WTC11 (cell line): ENCODE data around the gene C10orf105.

Experiments
- GTF2I ChIP-seq: fragments of 250-450 bp; sonication (Bioruptor Pico); conservative IDR thresholded peaks from 2 replicates; pipeline ENCODE4 v1.4.0; 2021; ENCODE audit warnings: mild to moderate bottlenecking
- IRF2 ChIP-seq: sonication (generic); formaldehyde crosslinking; IDR thresholded peaks from 2 replicates; pipeline ENCODE4 v1.8.0; 2022; ENCODE audit warnings: low read depth, missing genetic modification reagents, borderline replicate concordance
- NR3C1 ChIP-seq: sonication (generic); formaldehyde crosslinking; conservative IDR thresholded peaks from 2 replicates; pipeline ENCODE4 v1.8.1; 2023; ENCODE audit warnings: low read depth, mild to moderate bottlenecking, missing genetic modification reagents
- TF ChIP-seq, protein P1 (sequence below): fragments of 200-600 bp; IDR thresholded peaks from 2 replicates; pipeline ENCODE4 v1.8.0; 2022; ENCODE audit warnings: antibody characterized with exemption
- TF ChIP-seq, protein P2 (sequence below): sonication (generic); formaldehyde crosslinking; IDR thresholded peaks from 2 replicates; pipeline ENCODE4 v1.8.1; 2023; ENCODE audit warnings: mild to moderate bottlenecking, missing genetic modification reagents, moderate library complexity
- TF ChIP-seq, protein P3 (sequence below): sonication (generic); formaldehyde crosslinking; IDR thresholded peaks from 2 replicates; pipeline ENCODE4 v1.8.0; 2023; ENCODE audit warnings: missing genetic modification reagents
- TF ChIP-seq, protein P4 (sequence below): sonication (generic); formaldehyde crosslinking; IDR thresholded peaks from 2 replicates; pipeline ENCODE4 v1.8.1; 2023; ENCODE audit warnings: mild to moderate bottlenecking, moderate library complexity, missing genetic modification reagents

DNA sequence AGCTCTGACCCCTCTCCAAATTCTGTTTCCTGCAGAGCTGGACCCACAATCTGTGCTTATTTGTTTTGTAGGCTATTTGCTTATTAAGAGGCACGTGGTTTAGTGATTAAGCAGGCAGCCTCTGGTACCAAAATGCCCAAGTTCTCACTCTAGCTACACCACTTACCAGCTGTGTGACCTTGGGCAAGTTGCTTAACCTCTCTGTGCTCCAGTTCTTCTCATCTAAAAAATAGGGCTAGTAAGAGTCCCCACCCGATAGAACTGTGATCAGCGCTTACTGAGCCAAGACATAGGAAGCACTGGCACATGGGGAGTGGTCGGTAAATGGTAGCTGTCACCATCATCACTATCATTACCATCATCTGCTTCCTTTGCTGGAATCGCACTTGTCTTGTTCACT is 20.8 kb downstream of the C10orf105 start:
- no peak for TF ChIP-seq GTF2I
- TF ChIP-seq IRF2, result no peak
- TF ChIP-seq, protein P1, sequence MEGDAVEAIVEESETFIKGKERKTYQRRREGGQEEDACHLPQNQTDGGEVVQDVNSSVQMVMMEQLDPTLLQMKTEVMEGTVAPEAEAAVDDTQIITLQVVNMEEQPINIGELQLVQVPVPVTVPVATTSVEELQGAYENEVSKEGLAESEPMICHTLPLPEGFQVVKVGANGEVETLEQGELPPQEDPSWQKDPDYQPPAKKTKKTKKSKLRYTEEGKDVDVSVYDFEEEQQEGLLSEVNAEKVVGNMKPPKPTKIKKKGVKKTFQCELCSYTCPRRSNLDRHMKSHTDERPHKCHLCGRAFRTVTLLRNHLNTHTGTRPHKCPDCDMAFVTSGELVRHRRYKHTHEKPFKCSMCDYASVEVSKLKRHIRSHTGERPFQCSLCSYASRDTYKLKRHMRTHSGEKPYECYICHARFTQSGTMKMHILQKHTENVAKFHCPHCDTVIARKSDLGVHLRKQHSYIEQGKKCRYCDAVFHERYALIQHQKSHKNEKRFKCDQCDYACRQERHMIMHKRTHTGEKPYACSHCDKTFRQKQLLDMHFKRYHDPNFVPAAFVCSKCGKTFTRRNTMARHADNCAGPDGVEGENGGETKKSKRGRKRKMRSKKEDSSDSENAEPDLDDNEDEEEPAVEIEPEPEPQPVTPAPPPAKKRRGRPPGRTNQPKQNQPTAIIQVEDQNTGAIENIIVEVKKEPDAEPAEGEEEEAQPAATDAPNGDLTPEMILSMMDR, result no peak
- TF ChIP-seq, protein P2, sequence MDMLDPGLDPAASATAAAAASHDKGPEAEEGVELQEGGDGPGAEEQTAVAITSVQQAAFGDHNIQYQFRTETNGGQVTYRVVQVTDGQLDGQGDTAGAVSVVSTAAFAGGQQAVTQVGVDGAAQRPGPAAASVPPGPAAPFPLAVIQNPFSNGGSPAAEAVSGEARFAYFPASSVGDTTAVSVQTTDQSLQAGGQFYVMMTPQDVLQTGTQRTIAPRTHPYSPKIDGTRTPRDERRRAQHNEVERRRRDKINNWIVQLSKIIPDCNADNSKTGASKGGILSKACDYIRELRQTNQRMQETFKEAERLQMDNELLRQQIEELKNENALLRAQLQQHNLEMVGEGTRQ (CRISPR knock-in tag), result no peak
- TF ChIP-seq NR3C1 (CRISPR knock-in tag), result no peak
- TF ChIP-seq, protein P3, sequence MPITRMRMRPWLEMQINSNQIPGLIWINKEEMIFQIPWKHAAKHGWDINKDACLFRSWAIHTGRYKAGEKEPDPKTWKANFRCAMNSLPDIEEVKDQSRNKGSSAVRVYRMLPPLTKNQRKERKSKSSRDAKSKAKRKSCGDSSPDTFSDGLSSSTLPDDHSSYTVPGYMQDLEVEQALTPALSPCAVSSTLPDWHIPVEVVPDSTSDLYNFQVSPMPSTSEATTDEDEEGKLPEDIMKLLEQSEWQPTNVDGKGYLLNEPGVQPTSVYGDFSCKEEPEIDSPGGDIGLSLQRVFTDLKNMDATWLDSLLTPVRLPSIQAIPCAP (CRISPR knock-in tag), result no peak
- TF ChIP-seq, protein P4, sequence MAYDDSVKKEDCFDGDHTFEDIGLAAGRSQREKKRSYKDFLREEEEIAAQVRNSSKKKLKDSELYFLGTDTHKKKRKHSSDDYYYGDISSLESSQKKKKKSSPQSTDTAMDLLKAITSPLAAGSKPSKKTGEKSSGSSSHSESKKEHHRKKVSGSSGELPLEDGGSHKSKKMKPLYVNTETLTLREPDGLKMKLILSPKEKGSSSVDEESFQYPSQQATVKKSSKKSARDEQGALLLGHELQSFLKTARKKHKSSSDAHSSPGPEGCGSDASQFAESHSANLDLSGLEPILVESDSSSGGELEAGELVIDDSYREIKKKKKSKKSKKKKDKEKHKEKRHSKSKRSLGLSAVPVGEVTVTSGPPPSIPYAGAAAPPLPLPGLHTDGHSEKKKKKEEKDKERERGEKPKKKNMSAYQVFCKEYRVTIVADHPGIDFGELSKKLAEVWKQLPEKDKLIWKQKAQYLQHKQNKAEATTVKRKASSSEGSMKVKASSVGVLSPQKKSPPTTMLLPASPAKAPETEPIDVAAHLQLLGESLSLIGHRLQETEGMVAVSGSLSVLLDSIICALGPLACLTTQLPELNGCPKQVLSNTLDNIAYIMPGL (CRISPR knock-in tag), result no peak
